DND-41 (cell line): ENCODE data around the gene SPATS2.

ENCODE experiments used
- ATAC-seq: fragments of 200-7000 bp; cut with Tn5 transposase; 3 replicates; pipeline ENCODE4 v1.9.1; 2021; ENCODE audit warnings: low read depth; ENCODE audit not compliant: insufficient read depth
- DNase-seq: peaks from one replicate; pipeline ENCODE4 v3.0.0-alpha.2; 2020
- H2AFZ ChIP-seq: 2 replicates; pipeline ENCODE4 v1.6.0; 2012; ENCODE audit warnings: low read depth, low read length
- H3K27ac ChIP-seq: 2 replicates; pipeline ENCODE4 v1.5.1; 2012; ENCODE audit warnings: low read length, inconsistent platforms
- H3K27me3 ChIP-seq: fragments of 200-600 bp; sonication (generic); 2 replicates; pipeline ENCODE4 v1.6.0; 2012; ENCODE audit warnings: low read length, mild to moderate bottlenecking, inconsistent platforms; ENCODE audit not compliant: insufficient read depth, poor library complexity
- H3K36me3 ChIP-seq: 2 replicates; pipeline ENCODE4 v1.5.1; 2012; ENCODE audit warnings: low read length, inconsistent platforms; ENCODE audit not compliant: insufficient read depth
- H3K4me1 ChIP-seq: 2 replicates; pipeline ENCODE4 v1.5.1; 2012; ENCODE audit warnings: mild to moderate bottlenecking, low read length; ENCODE audit not compliant: insufficient read depth
- H3K4me2 ChIP-seq: 2 replicates; pipeline ENCODE4 v1.6.0; 2012; ENCODE audit warnings: mild to moderate bottlenecking, moderate library complexity, low read length, inconsistent platforms; ENCODE audit not compliant: insufficient read depth
- H3K4me3 ChIP-seq, 2 experiments: fragments of 200-600 bp in 1 of 2; shearing (Covaris generic) in 1 of 2; 2 replicates each; pipeline ENCODE4 v1.5.1; 2012 to 2016; ENCODE audit warnings: inconsistent platforms in 2 of 2, low read length in 2 of 2, mild to moderate bottlenecking in 2 of 2, low read depth in 1 of 2, moderate library complexity in 1 of 2
- H3K79me2 ChIP-seq: 2 replicates; pipeline ENCODE4 v1.6.0; 2012; ENCODE audit warnings: low read length, inconsistent platforms; ENCODE audit not compliant: insufficient read depth
- H3K9ac ChIP-seq: 2 replicates; pipeline ENCODE4 v1.6.0; 2012; ENCODE audit warnings: low read depth, mild to moderate bottlenecking, inconsistent platforms, low read length, moderate library complexity
- H3K9me3 ChIP-seq: 2 replicates; pipeline ENCODE4 v1.5.1; 2012; ENCODE audit warnings: low read length, moderate library complexity, mild to moderate bottlenecking, inconsistent platforms; ENCODE audit not compliant: insufficient read depth, severe bottlenecking
- H4K20me1 ChIP-seq: 2 replicates; pipeline ENCODE4 v1.6.0; 2012; ENCODE audit warnings: low read length; ENCODE audit not compliant: insufficient read depth
- EZH2 ChIP-seq: IDR thresholded peaks from 3 replicates; pipeline ENCODE4 v1.6.1; 2012; ENCODE audit warnings: borderline replicate concordance, low read depth, mild to moderate bottlenecking, moderate library complexity, low read length, inconsistent platforms; ENCODE audit not compliant: severe bottlenecking
- TF ChIP-seq, protein P1 (sequence below): IDR thresholded peaks from 2 replicates; pipeline ENCODE4 v1.5.1; 2012; ENCODE audit warnings: borderline replicate concordance, low read length, moderate library complexity, mild to moderate bottlenecking; ENCODE audit not compliant: poor library complexity, severe bottlenecking; ENCODE audit errors: extremely low read depth

Gene SPATS2

DNA sequence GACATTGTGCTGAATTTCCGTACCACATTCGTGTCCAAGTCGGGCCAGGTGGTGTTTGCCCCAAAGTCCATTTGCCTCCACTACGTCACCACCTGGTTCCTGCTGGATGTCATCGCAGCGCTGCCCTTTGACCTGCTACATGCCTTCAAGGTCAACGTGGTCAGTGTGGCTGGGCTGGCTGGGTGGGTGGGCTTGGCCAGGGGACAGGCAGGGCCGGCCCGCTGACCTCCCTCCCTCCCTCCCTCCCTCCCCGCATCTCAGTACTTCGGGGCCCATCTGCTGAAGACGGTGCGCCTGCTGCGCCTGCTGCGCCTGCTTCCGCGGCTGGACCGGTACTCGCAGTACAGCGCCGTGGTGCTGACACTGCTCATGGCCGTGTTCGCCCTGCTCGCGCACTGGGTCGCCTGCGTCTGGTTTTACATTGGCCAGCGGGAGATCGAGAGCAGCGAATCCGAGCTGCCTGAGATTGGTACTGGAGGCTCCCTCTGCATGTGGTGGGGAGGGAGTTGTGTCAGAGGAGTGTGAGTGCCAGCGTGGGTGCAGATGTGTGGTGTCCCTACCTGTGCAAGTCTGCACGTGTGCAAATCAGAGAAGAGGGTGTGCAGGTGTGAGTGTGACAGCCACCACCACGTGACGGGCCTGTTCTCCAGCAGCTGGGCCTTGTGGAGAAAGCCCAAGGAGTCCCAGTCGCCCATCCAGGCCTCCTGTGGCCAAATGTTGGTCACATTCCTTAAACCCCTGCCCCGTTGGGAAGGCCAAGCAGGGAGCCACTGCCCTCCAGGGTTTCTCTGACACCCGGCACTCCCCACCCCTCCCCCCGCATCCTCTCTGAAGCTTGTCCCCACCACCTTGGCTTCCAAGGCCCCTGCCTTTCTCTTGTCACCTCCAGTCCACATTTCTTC, 176.9 kb downstream of the SPATS2 start:
- H3K36me3 ChIP-seq: no peaks in the 10 kb centered on the region
- no peaks in the 10 kb centered on the region for H3K9me3 ChIP-seq
- H3K27me3 ChIP-seq: peaks cover 11% of the 10 kb centered on the region
- H4K20me1 ChIP-seq: peaks cover 13% of the 10 kb centered on the region
- H3K4me2 ChIP-seq: no peak overlapping the region
- no peak overlapping the region for H3K27ac ChIP-seq
- no peak overlapping the region for H3K4me3 ChIP-seq
- no peak for DNase-seq
- no peak overlapping the region for H3K9ac ChIP-seq
- H2AFZ ChIP-seq: no peak overlapping the region
- H3K79me2 ChIP-seq: no peaks in the 10 kb centered on the region
- TF ChIP-seq, protein P1, sequence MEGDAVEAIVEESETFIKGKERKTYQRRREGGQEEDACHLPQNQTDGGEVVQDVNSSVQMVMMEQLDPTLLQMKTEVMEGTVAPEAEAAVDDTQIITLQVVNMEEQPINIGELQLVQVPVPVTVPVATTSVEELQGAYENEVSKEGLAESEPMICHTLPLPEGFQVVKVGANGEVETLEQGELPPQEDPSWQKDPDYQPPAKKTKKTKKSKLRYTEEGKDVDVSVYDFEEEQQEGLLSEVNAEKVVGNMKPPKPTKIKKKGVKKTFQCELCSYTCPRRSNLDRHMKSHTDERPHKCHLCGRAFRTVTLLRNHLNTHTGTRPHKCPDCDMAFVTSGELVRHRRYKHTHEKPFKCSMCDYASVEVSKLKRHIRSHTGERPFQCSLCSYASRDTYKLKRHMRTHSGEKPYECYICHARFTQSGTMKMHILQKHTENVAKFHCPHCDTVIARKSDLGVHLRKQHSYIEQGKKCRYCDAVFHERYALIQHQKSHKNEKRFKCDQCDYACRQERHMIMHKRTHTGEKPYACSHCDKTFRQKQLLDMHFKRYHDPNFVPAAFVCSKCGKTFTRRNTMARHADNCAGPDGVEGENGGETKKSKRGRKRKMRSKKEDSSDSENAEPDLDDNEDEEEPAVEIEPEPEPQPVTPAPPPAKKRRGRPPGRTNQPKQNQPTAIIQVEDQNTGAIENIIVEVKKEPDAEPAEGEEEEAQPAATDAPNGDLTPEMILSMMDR: no peak
- no peak for TF ChIP-seq EZH2
- ATAC-seq: no peak
- peaks cover 6% of the 10 kb centered on the region for H3K4me1 ChIP-seq

GRCh38 chr12:49545815-49546214, 178.6 kb downstream of the SPATS2 start:
- Histone ChIP-seq H3K4me3 (no peak overlapping the region), H3K4me1 (no peaks in the 10 kb centered on the region), H3K9me3 (no peaks in the 10 kb centered on the region), H3K4me2 (no peak overlapping the region), H3K79me2 (no peaks in the 10 kb centered on the region), H2AFZ (no peak overlapping the region), H3K27ac (no peak overlapping the region), H3K27me3 (no peaks in the 10 kb centered on the region), H3K9ac (no peak overlapping the region), H3K36me3 (no peaks in the 10 kb centered on the region), H4K20me1 (0 out of 2 replicates have a peak, but pooled peaks cover 2% of the 10 kb centered on the region)
- ATAC-seq (no peak), DNase-seq (no peak)
- TF ChIP-seq, protein P1: no peak
- TF ChIP-seq EZH2: no peak

- Histone ChIP-seq H3K79me2 (no peaks in the 10 kb centered on the region), H3K27me3 (peaks cover 3% of the 10 kb centered on the region), H4K20me1 (no peaks in the 10 kb centered on the region), H3K9ac (no peak overlapping the region), H3K9me3 (no peaks in the 10 kb centered on the region), H3K4me1 (no peaks in the 10 kb centered on the region), H3K27ac (no peak overlapping the region), H3K4me2 (no peak overlapping the region), H2AFZ (no peak overlapping the region), H3K36me3 (no peaks in the 10 kb centered on the region), H3K4me3 (no peak overlapping the region)
- DNase-seq: no peak
- no peak for TF ChIP-seq EZH2
- TF ChIP-seq, protein P1: no peak
- no peak for ATAC-seq
These were observed 179.2 kb downstream of the SPATS2 start for GRCh38 chr12:49546481-49546880.
